ENCODE data around the gene LDHAL6A.
A peak's percentile ranks its signal among the peaks of the same experiment; 100 is the strongest.

Gene LDHAL6A

GRCh38 chr11:18526130-18526520 lies 70.5 kb downstream of the LDHAL6A start:
- TF ChIP-seq CEBPB (IDR thresholded peaks at IDR 0.05) (no peak), USF1 (IDR thresholded peaks at IDR 0.05) (no peak), NFIC (IDR thresholded peaks at IDR 0.05) (no peak), EP300 (IDR thresholded peaks at IDR 0.05; ENCODE audit: borderline replicate concordance) (no peak), EGR1 (IDR thresholded peaks at IDR 0.05) (no peak), CREB1 (IDR thresholded peaks at IDR 0.05; ENCODE audit: low read depth) (no peak), RAD21 (IDR thresholded peaks at IDR 0.05; ENCODE audit: low read depth) (no peak), TEAD4 (IDR thresholded peaks at IDR 0.05) (no peak), FOXM1 (IDR thresholded peaks at IDR 0.05; ENCODE audit: borderline replicate concordance, low read depth) (no peak), REST (IDR thresholded peaks at IDR 0.05; ENCODE audit: low read depth) (no peak), YY1 (IDR thresholded peaks at IDR 0.05; ENCODE audit: low read depth) (no peak), MAX (IDR thresholded peaks at IDR 0.05) (no peak), ZBTB7A (IDR thresholded peaks at IDR 0.05; ENCODE audit: low read depth) (no peak), TAF1 (IDR thresholded peaks at IDR 0.05; ENCODE audit: low read depth) (no peak), TCF12 (IDR thresholded peaks at IDR 0.05; ENCODE audit: low read depth) (no peak)

DNA sequence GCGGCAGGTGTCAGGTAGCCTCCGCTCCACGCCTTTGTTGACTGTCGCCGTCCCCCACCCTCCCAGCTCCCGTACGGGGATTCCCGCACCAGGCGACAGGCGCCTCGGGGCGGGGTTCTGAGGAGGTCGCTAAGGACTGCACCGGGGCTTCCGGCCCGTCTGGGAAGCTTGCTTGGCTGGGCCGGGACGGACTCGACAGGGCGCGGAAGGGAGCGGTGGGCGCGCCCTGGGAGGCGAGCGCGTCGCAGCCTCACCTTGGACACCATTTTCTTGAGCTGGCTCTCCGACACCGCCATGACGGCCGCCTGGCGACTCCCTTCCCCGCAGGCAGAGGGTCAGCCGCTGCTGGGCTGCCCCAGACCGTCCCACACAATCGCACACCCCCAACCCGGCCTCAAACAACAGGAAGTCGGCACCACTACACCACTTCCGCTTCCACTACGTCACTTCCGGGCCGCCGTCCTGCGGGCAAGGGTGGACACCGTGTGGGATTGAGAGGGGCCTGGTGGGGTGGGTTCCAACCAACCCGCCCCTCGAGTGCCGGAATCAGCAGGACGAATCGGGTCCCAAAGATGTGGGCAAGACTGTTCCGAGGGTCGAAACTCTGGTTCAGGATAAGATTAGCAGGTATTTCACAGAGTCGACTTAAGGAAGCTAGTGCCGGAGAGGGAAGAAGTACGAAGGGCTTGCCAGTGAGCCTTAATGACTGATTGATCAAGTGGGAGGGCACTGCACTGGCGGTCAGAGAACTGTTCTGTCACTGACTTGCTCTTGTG lies 71.1 kb downstream of the LDHAL6A start, which contains the start of gene TSG101:
TSG101 (minus strand) TSS at position 422 of the 776 bp plus-strand sequence; CDS start at position 296, 126 bp downstream.
- peak; percentile 77 for TF ChIP-seq YY1 (IDR thresholded peaks at IDR 0.05; ENCODE audit: low read depth)
- TF ChIP-seq ZBTB7A (IDR thresholded peaks at IDR 0.05; ENCODE audit: low read depth), result peak; percentile 80
- 0 out of 2 replicates have a peak, but pooled peaks have one; percentile 36 for TF ChIP-seq TEAD4 (IDR thresholded peaks at IDR 0.05)
- TF ChIP-seq NFIC (IDR thresholded peaks at IDR 0.05), result peak; percentile 31; the same call in 1 of the 2 replicates
- TF ChIP-seq USF1 (IDR thresholded peaks at IDR 0.05), result 0 out of 2 replicates have a peak, but pooled peaks have one; percentile 12
- peak; percentile 43; the same call in 1 of the 2 replicates for TF ChIP-seq EGR1 (IDR thresholded peaks at IDR 0.05)
- TF ChIP-seq MAX (IDR thresholded peaks at IDR 0.05), result peak; percentile 85
- no peak for TF ChIP-seq REST (IDR thresholded peaks at IDR 0.05; ENCODE audit: low read depth)
- TF ChIP-seq FOXM1 (IDR thresholded peaks at IDR 0.05; ENCODE audit: borderline replicate concordance, low read depth), result 0 out of 2 replicates have a peak, but pooled peaks have one; percentile 12
- peak; percentile 86 for TF ChIP-seq CREB1 (IDR thresholded peaks at IDR 0.05; ENCODE audit: low read depth)
- TF ChIP-seq TAF1 (IDR thresholded peaks at IDR 0.05; ENCODE audit: low read depth), result peak; percentile 94
- TF ChIP-seq EP300 (IDR thresholded peaks at IDR 0.05; ENCODE audit: borderline replicate concordance), result peak; percentile 34; the same call in 1 of the 2 replicates
- no peak for TF ChIP-seq RAD21 (IDR thresholded peaks at IDR 0.05; ENCODE audit: low read depth)
- TF ChIP-seq CEBPB (IDR thresholded peaks at IDR 0.05), result peak; percentile 3; the same call in 1 of the 2 replicates
- peak; percentile 70; the same call in 1 of the 2 replicates for TF ChIP-seq TCF12 (IDR thresholded peaks at IDR 0.05; ENCODE audit: low read depth)

DNA sequence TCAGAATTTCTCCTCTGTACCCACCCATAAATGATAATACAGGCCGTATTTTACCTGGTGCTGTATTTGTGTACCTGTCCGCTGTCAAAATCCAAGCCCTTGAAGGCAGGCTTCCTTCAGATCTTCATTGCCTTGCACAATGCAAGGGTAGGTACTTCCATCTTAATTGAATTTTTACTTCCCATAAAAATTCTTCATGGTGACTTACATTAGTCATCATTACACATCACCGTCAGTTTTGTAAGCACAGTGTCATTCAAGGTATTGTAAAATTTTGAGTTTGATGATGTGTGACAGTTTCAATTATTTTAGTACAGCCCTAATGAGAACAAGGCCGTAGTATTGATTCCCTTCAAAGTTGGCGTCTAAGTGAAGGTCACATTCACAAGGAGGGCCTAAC lies 71.9 kb downstream of the LDHAL6A start:
- TF ChIP-seq YY1 (IDR thresholded peaks at IDR 0.05; ENCODE audit: low read depth) (no peak), EGR1 (IDR thresholded peaks at IDR 0.05) (no peak), ZBTB7A (IDR thresholded peaks at IDR 0.05; ENCODE audit: low read depth) (no peak), MAX (IDR thresholded peaks at IDR 0.05) (no peak), REST (IDR thresholded peaks at IDR 0.05; ENCODE audit: low read depth) (no peak), TCF12 (IDR thresholded peaks at IDR 0.05; ENCODE audit: low read depth) (no peak), CREB1 (IDR thresholded peaks at IDR 0.05; ENCODE audit: low read depth) (no peak), CEBPB (IDR thresholded peaks at IDR 0.05) (no peak), RAD21 (IDR thresholded peaks at IDR 0.05; ENCODE audit: low read depth) (no peak), NFIC (IDR thresholded peaks at IDR 0.05) (no peak), USF1 (IDR thresholded peaks at IDR 0.05) (no peak), TEAD4 (IDR thresholded peaks at IDR 0.05) (no peak), FOXM1 (IDR thresholded peaks at IDR 0.05; ENCODE audit: borderline replicate concordance, low read depth) (no peak), TAF1 (IDR thresholded peaks at IDR 0.05; ENCODE audit: low read depth) (no peak), EP300 (IDR thresholded peaks at IDR 0.05; ENCODE audit: borderline replicate concordance) (no peak)
